ENCODE data around the gene KAT2A.
A peak's percentile ranks its signal among the peaks of the same experiment; 100 is the strongest.

KAT2A gene

GRCh38 chr17:42112552-42113176 lies 8.5 kb downstream of the KAT2A start, which contains the start of gene DHX58:
DHX58 (minus strand) TSS chr17:42112714; CDS start chr17:42111892, 822 bp downstream.
- DNase-seq, result no peak

GRCh38 chr17:42111871-42112551 lies 9.2 kb downstream of the KAT2A start:
- DNase-seq, result no peak

GRCh38 chr17:42111265-42111636 lies 9.9 kb downstream of the KAT2A start:
- DNase-seq, result no peak

- no peak for DNase-seq
Measured at GRCh38 chr17:42110301-42111264, 10.6 kb downstream of the KAT2A start.

GRCh38 chr17:42109086-42109485 lies 12.1 kb downstream of the KAT2A start:
- no peak for DNase-seq

GRCh38 chr17:42107597-42108576 lies 13.3 kb downstream of the KAT2A start:
- DNase-seq, result peak in 1 of 2 experiments; percentile 16

- DNase-seq, result no peak
Measured at GRCh38 chr17:42107124-42107523, 14.0 kb downstream of the KAT2A start.

GRCh38 chr17:42106009-42106408 lies 15.2 kb downstream of the KAT2A start:
- no peak for DNase-seq

- no peak for DNase-seq
Measured at GRCh38 chr17:42104264-42104663, 16.9 kb downstream of the KAT2A start.

- no peak for DNase-seq
Measured at GRCh38 chr17:42103221-42103954, 17.8 kb downstream of the KAT2A start.

- DNase-seq, result peak in 1 of 2 experiments; percentile 49
Measured at GRCh38 chr17:42101513-42102292, 19.5 kb downstream of the KAT2A start.

- DNase-seq, result no peak
Measured at GRCh38 chr17:42098730-42099399, 22.3 kb downstream of the KAT2A start.

- DNase-seq, result no peak
Measured at GRCh38 chr17:42097691-42098631, 23.2 kb downstream of the KAT2A start, which contains the start of gene ZNF385C. ZNF385C (minus strand) TSS chr17:42098473; CDS start chr17:42063056, 35,417 bp downstream.

GRCh38 chr17:42096360-42097111 lies 24.6 kb downstream of the KAT2A start:
- no peak for DNase-seq

- no peak for DNase-seq
Measured at GRCh38 chr17:42094375-42095069, 26.6 kb downstream of the KAT2A start.

- DNase-seq, result no peak
Measured at GRCh38 chr17:42092939-42093338, 28.2 kb downstream of the KAT2A start.
